Panc1 (cell line): ENCODE results near the gene TADA2B. TPM values are rescaled to one million over a fixed set of nuclear protein-coding genes. Genes with fewer than 3 reads are reported as not detected.

ENCODE experiments used
- ATAC-seq: fragments of 200-7000 bp; cut with Tn5 transposase; 2 replicates; pipeline ENCODE4 v1.9.1; 2020; ENCODE audit warnings: mild to moderate bottlenecking, moderate library complexity
- BruUV-seq: library from RNA; stranded (reverse); fragments of 400-500 nt; replicated peaks from 2 replicates; lab custom pipeline; 2021; lab: Mats Ljungman, UMichigan
- CTCF ChIA-PET: fragments of 300-600 bp; sonication (Branson Sonifier 250); formaldehyde crosslinking; loops from one replicate; lab custom pipeline; 2022; ENCODE audit warnings: antibody characterized with exemption; lab: Charles Lee
- POLR2A ChIA-PET: fragments of 300-600 bp; sonication (Branson Sonifier 250); formaldehyde crosslinking; loops from one replicate; lab custom pipeline; 2022; ENCODE audit warnings: antibody characterized with exemption; lab: Charles Lee
- DNase-seq: peaks from one replicate; pipeline ENCODE4 v3.0.0-alpha.2; 2010; ENCODE audit warnings: low read depth, low spot score
- H3K27ac ChIP-seq: 2 replicates; pipeline ENCODE4 v1.5.1; 2011; ENCODE audit warnings: mild to moderate bottlenecking, low read length, inconsistent platforms
- H3K27me3 ChIP-seq: fragments of 200-500 bp; sonication (Bioruptor generic); 2 replicates; pipeline ENCODE4 v1.6.0; 2014; ENCODE audit warnings: low read length, inconsistent platforms; ENCODE audit not compliant: control insufficient read depth, insufficient read depth
- H3K36me3 ChIP-seq: fragments of 200-500 bp; sonication (Bioruptor generic); 2 replicates; pipeline ENCODE4 v1.5.1; 2014; ENCODE audit warnings: inconsistent platforms, mild to moderate bottlenecking, low read length, moderate library complexity; ENCODE audit not compliant: control insufficient read depth, insufficient read depth
- H3K4me1 ChIP-seq: 2 replicates; pipeline ENCODE4 v1.5.1; 2011; ENCODE audit warnings: inconsistent platforms, mild to moderate bottlenecking, low read length, moderate library complexity; ENCODE audit not compliant: control insufficient read depth, insufficient read depth
- H3K4me3 ChIP-seq, 2 experiments: 2 replicates each; pipeline ENCODE4 v1.5.1; 2011 to 2012; ENCODE audit warnings: low read depth in 2 of 2, low read length in 2 of 2, mild to moderate bottlenecking in 2 of 2, inconsistent platforms in 1 of 2, moderate library complexity in 1 of 2
- H3K9me3 ChIP-seq: fragments of 200-500 bp; sonication (Bioruptor generic); 2 replicates; pipeline ENCODE4 v1.5.1; 2014; ENCODE audit warnings: low read depth, mild to moderate bottlenecking, inconsistent platforms, low read length, moderate library complexity; ENCODE audit not compliant: control insufficient read depth, insufficient read depth
- POLR2AphosphoS5 ChIP-seq: IDR thresholded peaks from 2 replicates; pipeline ENCODE4 v1.6.1; 2012; ENCODE audit warnings: mild to moderate bottlenecking, low read depth, low read length, moderate library complexity
- SIN3A ChIP-seq: IDR thresholded peaks from 2 replicates; pipeline ENCODE4 v1.6.1; 2012; ENCODE audit warnings: low read depth, mild to moderate bottlenecking, low read length, moderate library complexity, borderline replicate concordance; ENCODE audit not compliant: insufficient read depth
- TCF7L2 ChIP-seq: IDR thresholded peaks from 2 replicates; pipeline ENCODE4 v1.6.1; 2011; ENCODE audit warnings: mild to moderate bottlenecking, low read depth, low read length, inconsistent platforms
- in situ Hi-C: cut with HindIII; loops from 2 replicates; pipeline ENCODE4 v1.10.0; 2016; ENCODE audit warnings: low sequenced_read_pairs, low pct_unique_long_range_greater_than_20kb
- intact Hi-C: fragments of 100-400 bp; cut with micrococcal nuclease; formaldehyde crosslinking; loops from one replicate; pipeline ENCODE4 v1.10.0; 2022; ENCODE audit not compliant: unreplicated experiment
- total RNA-seq: library from RNA; stranded (reverse); gene quantifications from one replicate; pipeline ENCODE4 v1.2.1, GENCODE V29; 2021; ENCODE audit not compliant: unreplicated experiment
- TF ChIP-seq, protein P1 (sequence below): fragments of 450-650 bp; IDR thresholded peaks from 2 replicates; pipeline ENCODE4 v1.5.1; 2017; ENCODE audit warnings: mild to moderate bottlenecking
- TF ChIP-seq, protein P2 (sequence below), 2 experiments: IDR thresholded peaks; 2 replicates each; pipeline ENCODE4 v1.6.1; 2011 to 2012; ENCODE audit warnings: low read depth in 2 of 2, control low read depth in 1 of 2, low read length in 1 of 2, mild to moderate bottlenecking in 1 of 2, moderate library complexity in 1 of 2; ENCODE audit not compliant: insufficient read depth in 1 of 2

Gene TADA2B
- total RNA-seq, 1 experiment from 2014 or later: 17.6 TPM

DNA sequence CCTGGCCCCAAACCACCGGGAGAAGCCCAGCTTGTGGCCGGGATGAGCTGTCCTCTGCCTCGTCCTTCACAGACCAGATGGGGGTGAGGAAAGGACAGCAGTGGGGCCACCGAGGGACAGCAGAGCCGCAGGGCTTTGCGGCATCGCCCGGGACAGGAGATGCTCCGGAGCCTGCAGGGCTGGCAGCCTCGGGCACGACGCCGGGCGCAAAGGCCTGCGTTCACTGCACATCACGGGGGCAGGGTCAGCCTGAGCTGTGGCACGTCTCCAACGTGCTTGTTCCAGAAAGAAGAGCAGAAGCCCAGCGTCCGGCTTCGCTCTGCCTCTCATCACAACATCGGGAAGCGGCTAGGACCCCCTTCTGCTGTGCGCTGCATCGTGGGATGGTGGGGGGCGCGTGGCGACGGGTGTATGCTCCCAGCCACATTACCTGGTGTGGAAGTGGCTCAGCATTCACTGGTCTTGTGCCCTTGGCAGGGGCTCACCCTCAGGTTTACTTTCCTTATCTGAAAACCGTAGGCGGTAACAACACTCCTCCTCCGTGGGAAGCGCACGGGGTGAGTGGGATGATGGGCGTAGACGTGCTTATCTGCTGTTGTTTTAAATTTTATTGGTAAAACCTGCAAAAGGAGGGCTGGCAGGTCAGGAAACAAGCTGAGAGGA, 7.4 kb downstream of the TADA2B start:
- in situ Hi-C loops: no loop called here

GRCh38 chr4:7051144-7051495, 7.9 kb downstream of the TADA2B start:
- CTCF ChIA-PET: no interaction called here
- TF ChIP-seq TCF7L2 (no peak), POLR2AphosphoS5 (no peak), SIN3A (no peak)
- TF ChIP-seq, protein P1, sequence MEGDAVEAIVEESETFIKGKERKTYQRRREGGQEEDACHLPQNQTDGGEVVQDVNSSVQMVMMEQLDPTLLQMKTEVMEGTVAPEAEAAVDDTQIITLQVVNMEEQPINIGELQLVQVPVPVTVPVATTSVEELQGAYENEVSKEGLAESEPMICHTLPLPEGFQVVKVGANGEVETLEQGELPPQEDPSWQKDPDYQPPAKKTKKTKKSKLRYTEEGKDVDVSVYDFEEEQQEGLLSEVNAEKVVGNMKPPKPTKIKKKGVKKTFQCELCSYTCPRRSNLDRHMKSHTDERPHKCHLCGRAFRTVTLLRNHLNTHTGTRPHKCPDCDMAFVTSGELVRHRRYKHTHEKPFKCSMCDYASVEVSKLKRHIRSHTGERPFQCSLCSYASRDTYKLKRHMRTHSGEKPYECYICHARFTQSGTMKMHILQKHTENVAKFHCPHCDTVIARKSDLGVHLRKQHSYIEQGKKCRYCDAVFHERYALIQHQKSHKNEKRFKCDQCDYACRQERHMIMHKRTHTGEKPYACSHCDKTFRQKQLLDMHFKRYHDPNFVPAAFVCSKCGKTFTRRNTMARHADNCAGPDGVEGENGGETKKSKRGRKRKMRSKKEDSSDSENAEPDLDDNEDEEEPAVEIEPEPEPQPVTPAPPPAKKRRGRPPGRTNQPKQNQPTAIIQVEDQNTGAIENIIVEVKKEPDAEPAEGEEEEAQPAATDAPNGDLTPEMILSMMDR: no peak
- TF ChIP-seq, protein P2, sequence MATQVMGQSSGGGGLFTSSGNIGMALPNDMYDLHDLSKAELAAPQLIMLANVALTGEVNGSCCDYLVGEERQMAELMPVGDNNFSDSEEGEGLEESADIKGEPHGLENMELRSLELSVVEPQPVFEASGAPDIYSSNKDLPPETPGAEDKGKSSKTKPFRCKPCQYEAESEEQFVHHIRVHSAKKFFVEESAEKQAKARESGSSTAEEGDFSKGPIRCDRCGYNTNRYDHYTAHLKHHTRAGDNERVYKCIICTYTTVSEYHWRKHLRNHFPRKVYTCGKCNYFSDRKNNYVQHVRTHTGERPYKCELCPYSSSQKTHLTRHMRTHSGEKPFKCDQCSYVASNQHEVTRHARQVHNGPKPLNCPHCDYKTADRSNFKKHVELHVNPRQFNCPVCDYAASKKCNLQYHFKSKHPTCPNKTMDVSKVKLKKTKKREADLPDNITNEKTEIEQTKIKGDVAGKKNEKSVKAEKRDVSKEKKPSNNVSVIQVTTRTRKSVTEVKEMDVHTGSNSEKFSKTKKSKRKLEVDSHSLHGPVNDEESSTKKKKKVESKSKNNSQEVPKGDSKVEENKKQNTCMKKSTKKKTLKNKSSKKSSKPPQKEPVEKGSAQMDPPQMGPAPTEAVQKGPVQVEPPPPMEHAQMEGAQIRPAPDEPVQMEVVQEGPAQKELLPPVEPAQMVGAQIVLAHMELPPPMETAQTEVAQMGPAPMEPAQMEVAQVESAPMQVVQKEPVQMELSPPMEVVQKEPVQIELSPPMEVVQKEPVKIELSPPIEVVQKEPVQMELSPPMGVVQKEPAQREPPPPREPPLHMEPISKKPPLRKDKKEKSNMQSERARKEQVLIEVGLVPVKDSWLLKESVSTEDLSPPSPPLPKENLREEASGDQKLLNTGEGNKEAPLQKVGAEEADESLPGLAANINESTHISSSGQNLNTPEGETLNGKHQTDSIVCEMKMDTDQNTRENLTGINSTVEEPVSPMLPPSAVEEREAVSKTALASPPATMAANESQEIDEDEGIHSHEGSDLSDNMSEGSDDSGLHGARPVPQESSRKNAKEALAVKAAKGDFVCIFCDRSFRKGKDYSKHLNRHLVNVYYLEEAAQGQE (IDR thresholded peaks at IDR 0.05; ENCODE audit: insufficient read depth in 1 of 2, low read depth in 2 of 2, low read length in 1 of 2): no peak
- H3K27me3 ChIP-seq: no peaks in the 10 kb centered on the region
- DNase-seq (no peak), ATAC-seq (no peak)
- no peak overlapping the region for H3K4me3 ChIP-seq
- BruUV-seq: no TSS peak
- no peak overlapping the region for H3K27ac ChIP-seq
- in situ Hi-C loops (no loop called here), intact Hi-C loops (no loop called here)
- no peaks in the 10 kb centered on the region for H3K9me3 ChIP-seq
- POLR2A ChIA-PET: interaction anchor here (0.7 kb wide), 2 partner anchors 376 to 660 kb away, joined by 6 to 10 read pairs; no protein-coding TSS in a partner anchor
- H3K4me1 ChIP-seq: peaks cover 10% of the 10 kb centered on the region
- no peaks in the 10 kb centered on the region for H3K36me3 ChIP-seq

More for the DNA sequence above, 7.4 kb downstream of the TADA2B start:
- no peak overlapping the region for H3K27ac ChIP-seq
- CTCF ChIA-PET: no interaction called here
- H3K36me3 ChIP-seq: no peaks in the 10 kb centered on the region
- intact Hi-C loops: no loop called here
- POLR2A ChIA-PET: interaction anchor here (0.7 kb wide), 2 partner anchors 376 to 660 kb away, joined by 6 to 10 read pairs; no protein-coding TSS in a partner anchor
- DNase-seq (no peak), ATAC-seq (no peak)
- no peaks in the 10 kb centered on the region for H3K9me3 ChIP-seq
- peaks cover 11% of the 10 kb centered on the region for H3K4me1 ChIP-seq
- BruUV-seq: no TSS peak
- no peaks in the 10 kb centered on the region for H3K27me3 ChIP-seq
- H3K4me3 ChIP-seq: no peak overlapping the region
- TF ChIP-seq POLR2AphosphoS5: no peak
- TF ChIP-seq TCF7L2: no peak
- TF ChIP-seq, protein P2 (IDR thresholded peaks at IDR 0.05; ENCODE audit: insufficient read depth in 1 of 2, low read depth in 2 of 2, low read length in 1 of 2): no peak
- TF ChIP-seq, protein P1: no peak
- TF ChIP-seq SIN3A: no peak
